GM10248 (cell line): ENCODE data around the gene SLIT3.

Experiments
- CTCF ChIA-PET: fragments of 300-600 bp; sonication (Branson Sonifier 250); formaldehyde crosslinking; extraction: SDS; loops from one replicate; lab custom pipeline; 2021; ENCODE audit warnings: antibody characterized with exemption; lab: Yijun Ruan, JAX
- POLR2A ChIA-PET: fragments of 350-650 bp; sonication (Branson Sonifier 250); formaldehyde crosslinking; extraction: SDS; loops from one replicate; lab custom pipeline; 2020; ENCODE audit warnings: antibody characterized with exemption; lab: Yijun Ruan, JAX
- DNase-seq: peaks from one replicate; pipeline ENCODE4 v3.0.0; 2012; ENCODE audit errors: extremely low spot score
- CTCF ChIP-seq: IDR thresholded peaks from 2 replicates; pipeline ENCODE4 v1.5.1; 2012; ENCODE audit warnings: mild to moderate bottlenecking, low read depth; ENCODE audit errors: extremely low read depth, missing control alignments, control extremely low read depth

Gene SLIT3

GRCh38 chr5:169295306-169295705 lies 5.6 kb downstream of the SLIT3 start:
- ChIA-PET POLR2A (no interaction called here), CTCF (interaction anchor here (1.4 kb wide), 1 partner anchor 8 kb away, joined by 3 read pairs; no protein-coding TSS in a partner anchor)
- no peak for TF ChIP-seq CTCF
- no peak for DNase-seq

- POLR2A ChIA-PET, result no interaction called here
- CTCF ChIA-PET, result interaction anchor here (1.4 kb wide), 1 partner anchor 9 kb away, joined by 3 read pairs; no protein-coding TSS in a partner anchor
- no peak for DNase-seq
- TF ChIP-seq CTCF, result no peak
Measured at GRCh38 chr5:169294621-169295020, 6.3 kb downstream of the SLIT3 start.

GRCh38 chr5:169291877-169292276 lies 9.1 kb downstream of the SLIT3 start:
- CTCF ChIA-PET, result interaction anchor here (0.7 to 1.8 kb wide), 3 partner anchors 10 to 305 kb away, joined by 3 to 6 read pairs (median 5); partner anchors contain the start of gene SLIT3
- POLR2A ChIA-PET, result no interaction called here
- TF ChIP-seq CTCF, result no peak
- no peak for DNase-seq

- TF ChIP-seq CTCF, result no peak
- POLR2A ChIA-PET, result no interaction called here
- CTCF ChIA-PET, result no interaction called here
- DNase-seq, result no peak
Measured at GRCh38 chr5:169290895-169291294, 10.0 kb downstream of the SLIT3 start.

GRCh38 chr5:169289520-169289919 lies 11.4 kb downstream of the SLIT3 start:
- no peak for TF ChIP-seq CTCF
- ChIA-PET CTCF (no interaction called here), POLR2A (no interaction called here)
- no peak for DNase-seq

- POLR2A ChIA-PET, result no interaction called here
- TF ChIP-seq CTCF, result no peak
- DNase-seq, result no peak
- CTCF ChIA-PET, result interaction anchor here (1.4 kb wide), 1 partner anchor 301 kb away, joined by 3 read pairs; no protein-coding TSS in a partner anchor
Measured at GRCh38 chr5:169288066-169288930, 12.6 kb downstream of the SLIT3 start.
